Activated T-cell treated with anti-CD3 and anti-CD28 coated beads, Interleukin-2, amount 50 U/mL, for 72 hours (primary cell): ENCODE results near the gene C20orf202. TPM values are rescaled to one million over a fixed set of nuclear protein-coding genes. Genes with fewer than 3 reads are reported as not detected.

ENCODE experiments used
- ATAC-seq, 2 donors: fragments of 150-1000 bp; cut with Tn5 transposase; replicated peaks in 1 of 2; 2 replicates each; pipeline ENCODE4 v1.10.0; 2021; ENCODE audit warnings: moderate library complexity in 2 of 2, mild to moderate bottlenecking in 1 of 2
- DNase-seq, 2 donors: peaks; one replicate each; pipeline ENCODE4 v3.0.0; 2021 to 2022; ENCODE audit warnings: mixed read lengths in 1 of 2
- H3K27ac Mint-ChIP-seq: one replicate; pipeline ENCODE4 v1.8.0; 2022; ENCODE audit warnings: mild to moderate bottlenecking, moderate library complexity, mixed read lengths
- H3K27me3 Mint-ChIP-seq: one replicate; pipeline ENCODE4 v1.8.0; 2022; ENCODE audit warnings: low read depth, mixed read lengths
- H3K36me3 Mint-ChIP-seq, 2 donors: one replicate each; pipeline ENCODE4 v1.8.0; 2022; ENCODE audit warnings: mixed read lengths in 2 of 2, mild to moderate bottlenecking in 1 of 2; ENCODE audit not compliant: insufficient read depth in 2 of 2
- H3K4me1 Mint-ChIP-seq: one replicate; pipeline ENCODE4 v1.8.0; 2022; ENCODE audit warnings: low read depth, mixed read lengths
- H3K4me3 Mint-ChIP-seq, 2 donors: one replicate each; pipeline ENCODE4 v1.8.0; 2022; ENCODE audit warnings: mild to moderate bottlenecking in 2 of 2, mixed read lengths in 2 of 2, moderate library complexity in 2 of 2
- H3K9me3 Mint-ChIP-seq, 2 donors: one replicate each; pipeline ENCODE4 v1.8.0; 2022; ENCODE audit warnings: mixed read lengths in 2 of 2
- total RNA-seq, 2 donors: library from RNA; stranded (reverse); gene quantifications; one replicate each; pipeline ENCODE4 v1.2.3, GENCODE V29; 2022

The C20orf202 gene
- total RNA-seq = under 1 TPM in 1 of 2 donors, not detected in 1; 0.19 TPM

GRCh38 chr20:1202762-1203504, at the start of gene C20orf202:
TSS of gene C20orf202 (plus strand) at chr20:1203454. CDS start at chr20:1203586, 132 bp downstream.
- H3K36me3 Mint-ChIP-seq = no peaks in the 10 kb centered on the region
- H3K27ac Mint-ChIP-seq = no peak within 1 kb of the TSS
- H3K9me3 Mint-ChIP-seq = no peaks in the 10 kb centered on the region
- ATAC-seq = no peak
- no peak for DNase-seq
- no peaks in the 10 kb centered on the region for H3K27me3 Mint-ChIP-seq
- no peak within 1 kb of the TSS for H3K4me3 Mint-ChIP-seq
- H3K4me1 Mint-ChIP-seq = peaks cover 9% of the 10 kb centered on the region

GRCh38 chr20:1154226-1154625, 49.0 kb upstream of the C20orf202 start:
- Mint-ChIP-seq H3K27me3 (no peaks in the 10 kb centered on the region), H3K4me1 (peaks cover 8% of the 10 kb centered on the region), H3K36me3 (peaks cover 13 to 31% of the 10 kb centered on the region in 2 donors), H3K9me3 (no peaks in the 10 kb centered on the region), H3K27ac (no peak overlapping the region), H3K4me3 (no peak overlapping the region)
- ATAC-seq (no peak), DNase-seq (no peak)

DNA sequence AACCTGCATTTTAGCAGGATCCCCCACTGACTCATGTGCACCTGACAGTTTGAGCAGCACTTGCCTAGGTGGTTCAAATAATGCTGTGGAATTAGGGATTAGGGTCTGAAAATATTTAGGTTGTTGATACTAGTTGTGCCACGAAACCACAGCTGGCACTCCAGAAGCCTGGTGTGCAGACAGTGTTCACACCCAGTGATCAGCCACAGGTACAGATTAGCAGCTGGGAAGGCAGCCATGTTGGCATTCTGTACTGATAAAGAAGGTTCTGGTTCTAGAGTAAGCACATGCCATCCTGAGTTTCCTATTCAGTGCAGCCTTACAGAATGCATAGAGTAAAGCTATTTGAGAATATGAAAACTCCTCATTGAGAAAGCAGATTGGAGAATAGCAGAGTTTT, 48.6 kb upstream of the C20orf202 start:
- Mint-ChIP-seq H3K27ac (no peak overlapping the region), H3K9me3 (no peaks in the 10 kb centered on the region), H3K4me3 (no peak overlapping the region), H3K27me3 (no peaks in the 10 kb centered on the region), H3K4me1 (peaks cover 8% of the 10 kb centered on the region), H3K36me3 (peaks cover 13 to 31% of the 10 kb centered on the region in 2 donors)
- DNase-seq (no peak), ATAC-seq (no peak)

GRCh38 chr20:1155342-1155741, 47.9 kb upstream of the C20orf202 start:
- Mint-ChIP-seq H3K4me1 (peaks cover 8% of the 10 kb centered on the region), H3K27me3 (no peaks in the 10 kb centered on the region), H3K36me3 (peaks cover 14 to 32% of the 10 kb centered on the region in 2 donors), H3K27ac (peak overlapping the region; percentile 10), H3K9me3 (no peaks in the 10 kb centered on the region), H3K4me3 (no peak overlapping the region)
- no peak for DNase-seq
- no peak for ATAC-seq

DNA sequence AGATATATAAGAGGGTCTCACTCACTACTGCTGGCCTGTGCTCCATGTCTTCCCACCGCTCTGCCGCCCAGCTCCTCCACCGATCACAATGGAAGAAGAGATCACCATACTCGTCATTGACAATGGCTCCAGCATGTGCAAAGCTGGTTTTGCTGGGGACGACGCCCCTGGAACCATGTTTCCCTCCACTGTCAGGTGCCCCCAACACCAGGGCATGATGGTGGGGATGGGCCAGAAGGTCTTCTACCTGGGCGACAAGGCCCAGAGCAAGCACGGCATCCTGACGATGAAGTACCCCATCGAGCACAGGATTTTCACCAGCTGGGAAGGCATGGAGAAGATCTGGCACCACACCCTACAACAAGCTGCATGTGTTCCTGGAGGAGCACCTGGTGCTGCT, 42.8 kb upstream of the C20orf202 start:
- Mint-ChIP-seq H3K9me3 (no peaks in the 10 kb centered on the region), H3K27me3 (no peaks in the 10 kb centered on the region), H3K4me3 (no peak overlapping the region), H3K4me1 (no peaks in the 10 kb centered on the region), H3K36me3 (peaks cover 7 to 17% of the 10 kb centered on the region in 2 donors), H3K27ac (no peak overlapping the region)
- DNase-seq (no peak), ATAC-seq (no peak)

DNA sequence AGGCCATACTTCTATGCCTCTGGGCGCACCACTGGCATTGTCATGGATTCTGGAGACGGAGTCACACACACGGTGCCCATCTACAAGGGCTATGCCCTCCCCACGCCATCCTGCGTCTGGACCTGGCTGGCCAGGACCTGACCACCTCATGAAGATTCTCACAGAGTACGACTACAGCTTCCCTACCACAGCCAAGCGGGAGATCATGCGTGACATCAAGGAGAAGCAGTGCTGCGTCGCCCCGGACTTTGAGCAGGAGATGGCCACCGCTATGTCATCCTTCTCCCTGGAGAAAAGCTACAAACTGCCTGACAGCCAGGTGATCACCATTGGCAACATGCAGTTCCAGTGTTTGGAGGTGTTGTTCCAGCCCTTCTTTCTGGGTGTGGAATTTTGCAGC, 42.3 kb upstream of the C20orf202 start:
- Mint-ChIP-seq H3K4me1 (no peaks in the 10 kb centered on the region), H3K27me3 (no peaks in the 10 kb centered on the region), H3K36me3 (peaks cover 9 to 14% of the 10 kb centered on the region in 2 donors), H3K9me3 (no peaks in the 10 kb centered on the region), H3K4me3 (no peak overlapping the region), H3K27ac (no peak overlapping the region)
- ATAC-seq (no peak), DNase-seq (no peak)

DNA sequence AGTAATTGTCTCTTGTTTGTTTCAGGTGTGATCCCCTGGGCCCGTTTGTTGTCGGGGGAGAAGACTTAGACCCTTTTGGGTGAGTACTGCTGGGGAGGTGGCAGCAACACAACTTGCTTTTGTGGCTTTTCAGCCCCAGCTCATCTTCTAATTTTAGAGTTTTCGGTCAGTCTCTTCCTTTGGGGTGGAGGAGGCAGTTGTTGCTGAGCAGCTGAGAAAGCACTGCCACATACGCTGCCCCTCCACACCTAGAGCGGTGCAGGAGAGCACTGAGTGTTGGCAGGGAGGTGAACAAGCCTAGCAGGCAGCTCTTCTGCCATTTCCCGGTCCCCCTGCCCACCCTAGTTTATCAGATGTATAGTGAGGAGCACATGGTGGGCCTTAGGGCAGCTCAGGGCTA, 40.1 kb upstream of the C20orf202 start:
- Mint-ChIP-seq H3K4me3 (no peak overlapping the region), H3K27me3 (no peaks in the 10 kb centered on the region), H3K4me1 (no peaks in the 10 kb centered on the region), H3K36me3 (peaks cover 12 to 27% of the 10 kb centered on the region in 2 donors), H3K9me3 (no peaks in the 10 kb centered on the region), H3K27ac (no peak overlapping the region)
- no peak for ATAC-seq
- no peak for DNase-seq

GRCh38 chr20:1163653-1164052, 39.6 kb upstream of the C20orf202 start:
- H3K9me3 Mint-ChIP-seq = no peaks in the 10 kb centered on the region
- no peak overlapping the region for H3K27ac Mint-ChIP-seq
- ATAC-seq (no peak), DNase-seq (no peak)
- H3K36me3 Mint-ChIP-seq = peaks cover 16 to 32% of the 10 kb centered on the region in 2 donors
- H3K27me3 Mint-ChIP-seq = no peaks in the 10 kb centered on the region
- H3K4me1 Mint-ChIP-seq = no peaks in the 10 kb centered on the region
- no peak overlapping the region for H3K4me3 Mint-ChIP-seq

DNA sequence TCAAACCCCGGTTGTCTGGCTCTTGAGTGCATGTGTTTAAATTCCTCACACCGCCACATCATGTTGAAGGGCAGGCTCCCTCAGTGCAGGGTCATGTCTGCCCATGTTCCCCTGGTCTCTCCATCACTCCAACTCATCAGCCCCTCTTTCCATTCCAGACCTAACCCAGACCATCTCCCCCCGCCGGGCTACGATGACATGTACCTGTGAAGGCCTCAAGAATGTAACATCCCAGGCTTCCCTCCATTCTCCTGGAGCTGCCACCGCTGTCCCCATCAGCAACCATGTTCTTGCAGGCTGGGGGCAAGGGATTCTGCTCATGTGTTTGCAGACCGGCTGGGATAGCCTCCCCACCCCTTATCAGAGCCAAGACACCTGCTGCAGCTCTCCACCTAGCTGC, 38.4 kb upstream of the C20orf202 start:
- DNase-seq = no peak
- Mint-ChIP-seq H3K36me3 (peaks cover 17 to 38% of the 10 kb centered on the region in 2 donors), H3K4me1 (no peaks in the 10 kb centered on the region), H3K27ac (no peak overlapping the region), H3K4me3 (no peak overlapping the region), H3K27me3 (no peaks in the 10 kb centered on the region), H3K9me3 (no peaks in the 10 kb centered on the region)
- ATAC-seq = no peak

DNA sequence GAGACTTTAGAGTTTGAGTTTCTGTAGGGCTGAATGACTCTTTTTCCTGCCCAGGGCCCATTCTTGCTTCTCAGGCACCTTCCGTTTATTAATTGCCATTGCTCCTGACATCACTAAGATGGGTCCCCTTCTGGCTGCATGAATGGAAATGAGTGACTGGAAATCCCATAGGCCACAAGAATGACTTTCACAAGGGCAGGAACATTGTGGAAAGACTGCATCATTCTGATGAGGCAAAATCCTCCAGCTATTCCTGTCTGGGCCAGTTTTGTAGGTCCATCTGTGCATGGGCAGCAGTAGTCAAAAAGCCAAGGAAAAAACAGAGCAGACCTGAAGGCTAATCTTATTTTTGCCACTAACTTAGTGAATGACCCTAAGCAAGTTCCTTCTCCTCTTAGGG, 37.7 kb upstream of the C20orf202 start:
- peaks cover 19 to 41% of the 10 kb centered on the region in 2 donors for H3K36me3 Mint-ChIP-seq
- DNase-seq = no peak

DNA sequence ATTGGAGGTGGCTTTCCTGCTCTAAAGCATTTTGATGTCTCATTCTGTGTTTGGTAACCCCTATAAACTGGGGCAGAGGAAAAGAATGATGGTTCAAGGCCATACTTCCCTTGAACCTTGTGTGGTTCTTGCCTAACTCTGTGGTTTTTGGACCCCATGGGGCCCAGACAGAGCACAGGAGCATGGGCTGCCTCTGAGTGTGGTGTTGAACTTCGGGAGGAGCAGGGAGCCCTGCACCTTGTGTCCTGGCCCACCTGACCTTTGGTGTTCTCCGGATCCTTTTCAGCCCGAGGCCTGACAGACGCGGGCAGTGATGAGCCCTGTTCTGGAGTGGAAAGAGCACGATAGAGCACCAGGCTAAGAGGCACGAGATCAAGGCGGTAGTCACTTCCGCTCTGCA, 37.3 kb upstream of the C20orf202 start:
- Mint-ChIP-seq H3K4me3 (no peak overlapping the region), H3K27me3 (no peaks in the 10 kb centered on the region), H3K9me3 (no peaks in the 10 kb centered on the region), H3K4me1 (no peaks in the 10 kb centered on the region), H3K36me3 (peaks cover 18 to 41% of the 10 kb centered on the region in 2 donors), H3K27ac (no peak overlapping the region)
- DNase-seq = no peak
- ATAC-seq = no peak

More for the DNA sequence above, 37.7 kb upstream of the C20orf202 start:
- Mint-ChIP-seq H3K27me3 (no peaks in the 10 kb centered on the region), H3K9me3 (no peaks in the 10 kb centered on the region), H3K27ac (no peak overlapping the region), H3K4me1 (no peaks in the 10 kb centered on the region), H3K4me3 (no peak overlapping the region)
- ATAC-seq = no peak

DNA sequence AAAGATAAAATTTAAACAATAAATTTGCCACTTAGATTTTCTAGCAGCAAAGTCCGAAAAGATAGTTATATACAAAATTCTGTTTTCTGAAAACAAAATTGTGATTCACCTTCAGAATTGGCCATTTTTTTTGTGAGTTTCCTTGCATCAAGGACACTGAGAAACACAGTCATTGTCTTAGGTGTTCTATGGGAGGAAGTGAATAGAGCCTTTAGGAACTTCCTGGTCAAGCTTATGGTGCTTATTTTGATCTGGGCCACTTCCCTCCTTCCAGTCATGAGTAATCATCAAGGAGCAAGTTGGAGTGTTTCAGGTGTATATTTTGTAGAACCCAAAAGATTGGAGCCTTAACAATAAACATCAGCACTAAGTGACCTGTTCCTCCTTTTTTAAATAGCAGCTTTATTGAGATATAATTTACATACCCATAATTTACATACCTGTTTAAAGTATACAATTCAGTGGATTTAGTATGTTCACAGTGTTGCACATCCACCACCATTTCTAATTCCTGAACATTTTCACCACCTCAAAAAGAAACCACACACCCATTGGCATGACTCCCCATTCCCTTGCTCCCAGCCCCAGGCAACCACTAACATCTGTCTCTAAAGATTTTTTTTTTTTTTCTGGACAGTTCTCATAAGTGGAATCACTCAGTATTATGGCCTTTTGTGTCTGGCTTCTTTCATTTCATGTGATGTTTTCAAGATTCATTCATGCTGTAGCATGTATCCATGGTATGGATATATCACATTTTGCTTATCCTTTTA, 36.1 kb upstream of the C20orf202 start:
- H3K27me3 Mint-ChIP-seq = no peaks in the 10 kb centered on the region
- DNase-seq = no peak
- H3K36me3 Mint-ChIP-seq = peaks cover 18 to 41% of the 10 kb centered on the region in 2 donors
- no peaks in the 10 kb centered on the region for H3K9me3 Mint-ChIP-seq
- H3K4me1 Mint-ChIP-seq = no peaks in the 10 kb centered on the region
- ATAC-seq = no peak
- H3K27ac Mint-ChIP-seq = peak overlapping the region; percentile 61
- H3K4me3 Mint-ChIP-seq = no peak overlapping the region

DNA sequence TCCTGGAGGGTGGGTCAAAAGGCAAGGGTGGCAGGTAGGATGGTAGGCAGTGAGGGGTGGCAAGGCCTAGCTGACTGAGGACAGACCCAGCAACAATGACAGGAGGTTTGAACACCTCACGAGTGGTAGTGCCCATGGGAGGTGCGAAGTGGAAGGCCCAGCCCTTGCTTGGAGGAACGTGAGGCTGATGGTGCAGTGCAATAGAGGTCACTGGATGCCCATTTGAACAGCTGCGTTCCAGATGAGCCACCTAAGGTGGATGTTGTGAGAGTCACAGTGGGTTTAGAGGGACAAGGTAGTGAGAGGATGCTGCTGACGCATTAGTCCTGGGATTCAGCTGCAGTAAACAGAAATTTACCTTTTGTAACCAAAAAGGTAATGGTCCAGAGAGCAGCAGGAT, 34.0 kb upstream of the C20orf202 start:
- Mint-ChIP-seq H3K9me3 (no peaks in the 10 kb centered on the region), H3K36me3 (peaks cover 18 to 41% of the 10 kb centered on the region in 2 donors)
- DNase-seq = no peak

More for the DNA sequence above, 34.0 kb upstream of the C20orf202 start:
- Mint-ChIP-seq H3K27me3 (no peaks in the 10 kb centered on the region), H3K4me3 (no peak overlapping the region), H3K4me1 (no peaks in the 10 kb centered on the region), H3K27ac (no peak overlapping the region)
- ATAC-seq = no peak
